D721Med (cell line): ENCODE data around the gene HNRNPL.
"Not testable (repeated sequence)": the region's sequence is repeated elsewhere in the genome, so short reads cannot be mapped to it uniquely, and the experiment has no call there.

Source experiments
- DNase-seq: peaks from one replicate; pipeline ENCODE4 v3.0.0; 2011; ENCODE audit warnings: low spot score; ENCODE audit not compliant: insufficient read length
- FAIRE-seq: peaks from 2 replicates; lab custom pipeline; 2011; peaks lifted over from hg19 to GRCh38; lab: Jason Lieb, UNC
- TF ChIP-seq, protein P1 (sequence below): IDR thresholded peaks from 2 replicates; pipeline ENCODE4 v1.5.1; 2012; ENCODE audit warnings: mild to moderate bottlenecking, control low read depth; ENCODE audit not compliant: insufficient read depth; ENCODE audit errors: missing control alignments

HNRNPL gene

DNA sequence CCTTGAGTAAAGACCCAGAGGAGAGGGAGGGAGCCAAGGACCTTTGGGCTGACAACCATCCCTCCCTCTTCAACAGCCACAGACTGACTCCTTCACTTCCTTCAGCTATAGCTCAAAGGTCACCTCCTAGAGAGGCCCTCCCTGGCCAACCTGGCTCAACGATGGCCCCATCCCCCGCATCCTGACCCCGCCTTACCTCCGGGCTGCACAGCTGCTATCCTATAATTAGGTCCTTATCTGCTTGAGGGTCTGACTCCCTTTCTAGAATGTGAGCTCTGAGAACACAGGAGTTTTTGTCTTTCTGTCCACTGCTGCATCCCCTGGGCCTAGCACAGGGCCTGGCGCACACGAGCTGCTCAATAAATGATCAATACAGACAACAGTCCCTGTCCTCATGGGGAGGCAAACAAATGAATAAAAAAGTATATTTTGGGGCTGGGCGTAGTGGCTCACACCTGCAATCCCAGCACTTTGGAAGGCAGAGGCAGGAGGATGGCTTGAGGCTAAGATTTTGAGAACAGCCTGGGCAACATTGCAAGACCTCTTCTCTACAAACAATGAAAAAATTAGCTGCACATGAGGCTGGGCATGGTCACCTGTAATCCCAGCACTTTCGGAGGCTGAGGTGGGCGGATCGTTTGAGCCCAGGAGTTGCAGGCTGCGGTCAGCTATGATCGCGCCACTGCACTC, 30.4 kb downstream of the HNRNPL start:
- TF ChIP-seq, protein P1, sequence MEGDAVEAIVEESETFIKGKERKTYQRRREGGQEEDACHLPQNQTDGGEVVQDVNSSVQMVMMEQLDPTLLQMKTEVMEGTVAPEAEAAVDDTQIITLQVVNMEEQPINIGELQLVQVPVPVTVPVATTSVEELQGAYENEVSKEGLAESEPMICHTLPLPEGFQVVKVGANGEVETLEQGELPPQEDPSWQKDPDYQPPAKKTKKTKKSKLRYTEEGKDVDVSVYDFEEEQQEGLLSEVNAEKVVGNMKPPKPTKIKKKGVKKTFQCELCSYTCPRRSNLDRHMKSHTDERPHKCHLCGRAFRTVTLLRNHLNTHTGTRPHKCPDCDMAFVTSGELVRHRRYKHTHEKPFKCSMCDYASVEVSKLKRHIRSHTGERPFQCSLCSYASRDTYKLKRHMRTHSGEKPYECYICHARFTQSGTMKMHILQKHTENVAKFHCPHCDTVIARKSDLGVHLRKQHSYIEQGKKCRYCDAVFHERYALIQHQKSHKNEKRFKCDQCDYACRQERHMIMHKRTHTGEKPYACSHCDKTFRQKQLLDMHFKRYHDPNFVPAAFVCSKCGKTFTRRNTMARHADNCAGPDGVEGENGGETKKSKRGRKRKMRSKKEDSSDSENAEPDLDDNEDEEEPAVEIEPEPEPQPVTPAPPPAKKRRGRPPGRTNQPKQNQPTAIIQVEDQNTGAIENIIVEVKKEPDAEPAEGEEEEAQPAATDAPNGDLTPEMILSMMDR: no peak
- DNase-seq (peak; percentile 11), FAIRE-seq (no peak)

DNA sequence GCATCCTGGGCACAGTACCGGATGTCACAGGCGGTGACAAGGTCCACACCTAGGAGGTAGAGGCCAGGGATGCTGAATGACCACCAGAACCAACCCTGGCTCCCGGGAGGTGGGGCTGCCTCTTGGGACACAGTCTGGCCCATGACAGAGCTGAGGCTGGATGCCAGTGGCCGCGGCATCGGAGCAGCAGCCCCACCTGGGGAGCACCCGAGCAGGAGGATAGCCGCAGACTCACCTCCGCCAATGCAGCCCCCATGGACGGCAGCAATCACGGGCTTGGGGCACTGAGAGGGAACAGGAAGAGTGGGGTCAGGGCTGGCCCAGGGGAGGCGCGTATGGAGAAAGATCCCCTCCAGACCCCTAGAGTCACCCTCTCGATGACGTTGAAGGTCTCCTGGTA, 32.7 kb downstream of the HNRNPL start:
- FAIRE-seq: no peak
- peak; percentile 12 for DNase-seq
- TF ChIP-seq, protein P1: no peak

DNA sequence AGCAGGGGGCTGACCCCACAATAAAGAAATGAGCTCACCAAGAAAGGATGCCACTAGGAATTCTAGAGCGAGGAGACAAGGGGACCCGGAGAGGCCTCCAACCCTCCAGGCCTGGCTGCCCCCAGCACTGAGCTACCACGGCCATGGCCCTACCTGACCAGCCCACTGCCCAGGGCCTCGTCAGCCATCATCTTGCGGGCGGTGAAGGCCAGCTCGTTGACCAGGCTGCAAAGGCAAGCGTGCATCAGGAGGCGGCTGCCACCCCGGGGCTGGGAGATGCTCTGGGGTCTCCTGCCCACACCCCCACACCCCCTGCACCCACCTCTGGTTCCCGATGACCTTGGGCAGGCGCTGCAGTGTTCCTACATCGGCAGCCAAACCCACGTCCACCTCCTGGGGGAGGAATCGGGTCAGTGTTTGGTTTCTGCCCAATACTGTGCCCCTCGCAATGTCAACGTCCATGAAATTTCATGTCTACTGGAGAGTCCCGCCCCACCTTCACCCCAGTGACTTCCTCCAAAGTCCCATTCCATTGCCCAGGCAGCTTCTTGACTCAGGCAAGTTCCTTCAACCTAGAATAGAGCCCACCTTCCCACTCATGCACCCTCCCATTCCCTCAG, 33.5 kb downstream of the HNRNPL start:
- DNase-seq: no peak
- TF ChIP-seq, protein P1: no peak
- FAIRE-seq: no peak

DNA sequence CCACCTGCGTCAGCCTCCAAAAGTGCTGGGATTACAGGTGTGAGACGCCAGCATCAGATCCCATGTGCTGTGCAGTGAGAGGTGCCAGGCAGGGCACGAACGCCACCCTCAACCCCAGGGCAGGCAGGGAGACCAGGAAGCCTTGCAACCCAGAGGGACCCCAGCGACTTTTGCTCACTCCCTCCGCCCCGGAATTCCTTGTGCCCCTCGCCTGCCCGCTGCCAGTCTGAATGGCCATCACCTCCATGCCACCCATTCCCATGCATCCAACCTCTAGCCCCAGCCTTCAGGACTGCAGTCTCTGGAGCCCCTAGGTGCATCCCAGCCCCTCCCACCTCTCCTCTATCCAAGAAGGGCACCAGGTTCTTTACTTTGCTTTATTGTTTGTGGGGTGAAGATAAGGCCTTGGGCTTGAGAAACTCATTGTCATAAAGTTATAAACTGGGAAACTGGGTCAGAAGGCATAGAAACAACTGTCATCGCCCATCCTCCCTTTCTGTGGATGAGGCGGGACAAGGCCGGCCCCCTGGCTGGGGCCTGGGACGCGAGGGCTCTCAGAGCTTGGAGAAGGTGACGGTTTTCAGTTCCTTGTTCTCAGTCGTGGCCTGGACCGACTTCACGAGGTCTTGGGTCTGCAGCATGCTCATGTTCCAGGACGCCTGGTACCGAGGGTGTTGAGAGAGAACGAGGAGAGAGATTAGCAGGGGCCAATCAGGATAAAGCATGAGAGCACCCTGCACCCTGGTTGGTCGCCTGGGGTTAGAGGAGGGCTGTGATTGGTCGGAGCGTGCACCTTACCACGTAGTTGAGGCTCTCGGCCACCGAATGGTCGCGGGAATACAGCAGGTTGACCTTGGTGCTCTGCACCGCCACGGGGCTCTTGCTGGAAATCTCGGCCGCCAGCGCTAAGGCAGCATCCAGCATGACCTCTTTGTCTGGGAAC, 34.5 kb downstream of the HNRNPL start:
- no peak for FAIRE-seq
- TF ChIP-seq, protein P1: no peak
- DNase-seq: no peak

DNA sequence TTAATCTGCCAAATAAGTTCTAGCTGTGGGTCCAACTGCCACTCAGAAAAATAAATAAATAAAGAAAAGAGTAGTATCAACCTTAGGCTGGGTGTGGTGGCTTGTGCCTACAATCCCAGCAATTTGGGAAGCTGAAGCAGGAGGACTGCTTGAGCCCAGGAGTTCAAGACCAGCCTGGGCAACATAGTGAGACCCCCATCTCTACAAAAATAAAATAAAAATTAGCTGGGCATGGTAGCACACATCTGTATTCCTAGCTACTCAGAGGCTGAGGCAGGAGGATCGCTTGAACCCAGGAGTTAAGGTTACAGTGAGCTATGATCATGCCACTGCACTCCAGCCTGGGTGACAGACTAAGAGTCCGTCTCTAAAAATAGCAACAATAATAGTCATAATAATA, 35.9 kb downstream of the HNRNPL start:
- not testable (repeated sequence) for FAIRE-seq, DNase-seq

DNA sequence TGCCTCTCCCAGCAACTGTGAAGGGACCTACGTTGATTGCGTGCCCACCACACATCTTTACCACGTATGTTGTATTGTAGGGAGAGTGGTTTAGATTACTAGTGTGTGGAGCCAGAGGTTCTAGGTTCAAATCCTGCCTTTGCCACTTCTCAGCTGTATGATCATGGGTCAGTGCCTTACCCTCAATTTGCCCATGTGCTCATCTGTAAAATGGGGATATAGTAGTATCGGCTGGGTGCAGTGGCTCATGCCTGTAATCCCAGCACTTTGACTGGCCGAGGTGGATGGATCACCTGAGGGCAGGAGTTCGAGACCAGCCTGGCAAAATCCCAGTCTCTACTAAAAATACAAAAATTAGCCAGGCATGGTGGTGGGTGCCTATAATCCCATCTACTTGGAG, 36.5 kb downstream of the HNRNPL start:
- no peak for DNase-seq
- no peak for FAIRE-seq

DNA sequence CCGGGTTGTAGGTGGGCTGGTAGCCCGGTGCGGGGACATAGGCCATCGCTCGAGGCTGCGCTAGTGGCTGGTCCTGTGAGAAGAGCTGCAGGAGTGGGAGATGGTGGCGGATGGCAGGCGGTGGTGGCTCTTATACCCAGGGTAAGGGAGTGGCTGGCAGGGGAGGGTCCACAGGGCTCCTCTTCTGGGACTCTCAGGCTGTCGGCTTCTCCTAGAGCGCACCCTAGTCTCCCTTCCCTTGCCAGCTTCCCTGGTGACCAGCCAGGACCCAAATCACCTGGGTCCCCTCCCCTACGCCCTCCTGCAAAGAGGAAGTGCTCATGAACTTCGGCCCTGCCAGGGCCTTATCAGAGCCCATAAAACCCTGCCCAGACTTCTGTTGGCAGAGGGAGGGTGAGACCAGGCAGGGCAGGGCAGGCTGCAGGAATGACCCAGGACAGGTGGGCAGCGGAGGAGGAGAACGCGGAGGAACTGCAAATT, 36.9 kb downstream of the HNRNPL start, which contains the start of gene LGALS4:
LGALS4 (minus strand) TSS at position 105 of the 480 bp plus-strand sequence; CDS start at position 46, 59 bp downstream.
- TF ChIP-seq, protein P1: no peak
- FAIRE-seq: no peak
- no peak for DNase-seq

More for the DNA sequence above, 36.5 kb downstream of the HNRNPL start:
- TF ChIP-seq, protein P1: no peak
